Activated CD4-positive, CD25-positive, alpha-beta regulatory T cell treated with anti-CD3 and anti-CD28 coated beads, Interleukin-2, amount 50 U/mL, for 16 hours (primary cell): Measurements from ENCODE around the gene NR2C1.
"Not testable (repeated sequence)": the region's sequence is repeated elsewhere in the genome, so short reads cannot be mapped to it uniquely, and the experiment has no call there.

Experiments used
- DNase-seq: peaks from one replicate; pipeline ENCODE4 v3.0.0-alpha.2; 2020; ENCODE audit warnings: low read depth, low spot score

NR2C1 gene

DNA sequence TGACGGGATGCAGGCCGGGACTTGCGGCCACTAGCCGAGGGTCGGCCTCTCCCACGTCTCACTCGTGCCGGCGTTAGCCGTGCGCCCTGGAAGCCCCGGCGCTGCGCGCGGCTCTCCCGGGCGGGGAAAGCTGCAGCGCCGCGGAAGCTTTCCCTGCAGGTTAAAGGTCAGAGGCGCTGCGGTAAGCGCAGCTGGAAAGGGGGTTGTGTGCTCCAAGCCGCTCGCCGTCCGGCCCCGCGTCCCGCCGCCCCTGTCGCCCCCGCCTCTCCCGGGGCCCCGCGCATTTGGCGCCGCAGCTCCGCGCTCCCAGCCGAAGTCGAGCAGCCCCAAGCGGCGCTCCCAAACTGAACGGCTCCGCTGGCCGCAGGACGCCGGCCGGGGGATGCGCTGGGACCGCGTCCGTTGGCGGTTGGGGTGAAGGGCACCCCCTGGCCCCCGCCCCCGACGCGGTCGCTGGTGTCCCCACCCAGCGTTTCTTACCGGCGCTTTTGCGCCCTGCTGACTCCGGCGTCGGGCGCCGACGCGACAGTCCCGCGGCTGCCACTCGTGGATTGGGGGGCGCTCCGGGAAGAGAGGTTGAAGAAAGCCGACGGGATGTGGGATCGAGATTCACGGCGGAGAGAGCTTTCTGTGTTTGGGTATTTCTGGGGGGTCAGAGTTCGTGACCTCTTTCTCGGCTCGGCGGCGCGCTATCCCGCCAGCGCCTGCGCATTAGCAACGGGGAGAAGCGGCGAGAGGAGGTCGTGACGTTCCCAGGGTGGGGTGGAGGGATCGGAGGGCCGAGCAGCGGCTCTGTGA lies at the start of gene NR2C1:
TSS of gene NR2C1 (minus strand) at position 719 of the 798 bp plus-strand sequence. CDS start 6,234 bp downstream, outside the sequence.
- DNase-seq: peak; percentile 79

- DNase-seq: no peak
Measured at GRCh38 chr12:95118788-95119179, 45.4 kb upstream of the NR2C1 start.

- no peak for DNase-seq
Measured at GRCh38 chr12:95118138-95118787, 44.8 kb upstream of the NR2C1 start.

GRCh38 chr12:95117178-95117599 lies 43.8 kb upstream of the NR2C1 start:
- DNase-seq: peak; percentile 49

- no peak for DNase-seq
Measured at GRCh38 chr12:95116773-95117172, 43.4 kb upstream of the NR2C1 start.

DNA sequence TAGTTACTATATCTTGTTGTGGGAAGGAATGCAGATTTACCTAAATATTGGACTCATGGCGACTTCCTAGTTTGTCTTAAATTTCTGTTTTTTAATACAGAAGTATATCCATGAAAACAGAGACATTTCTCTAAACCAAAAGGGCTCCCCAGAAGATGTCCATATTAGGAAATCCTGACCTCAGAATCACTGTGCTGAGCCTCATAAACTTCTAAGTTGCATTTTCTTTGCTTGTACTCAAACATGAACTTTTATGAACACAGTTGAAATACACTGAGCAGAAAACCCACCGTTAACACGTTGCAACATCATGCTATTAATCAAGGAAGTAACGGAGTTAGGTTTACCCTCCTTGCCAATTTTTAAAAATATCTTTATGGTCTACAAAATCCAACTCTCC lies 42.9 kb upstream of the NR2C1 start:
- no peak for DNase-seq

DNA sequence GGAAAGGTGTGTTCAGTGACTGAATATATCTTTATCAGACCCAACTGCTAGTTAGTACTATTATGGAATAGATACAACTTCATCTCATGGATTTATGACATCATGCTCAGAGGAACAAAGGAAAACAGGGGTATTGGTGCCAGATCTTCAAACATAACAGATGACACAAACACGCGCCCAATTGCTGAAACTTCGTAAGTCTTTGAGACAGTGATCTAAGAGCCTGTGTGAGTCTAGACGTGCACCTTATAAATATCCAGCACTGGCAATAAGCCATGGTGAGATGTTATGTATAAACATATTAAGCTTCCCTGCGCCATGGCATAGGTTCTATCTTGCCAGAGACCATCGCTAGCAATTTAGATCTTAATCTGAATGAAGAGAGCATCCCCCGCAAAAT lies 42.2 kb upstream of the NR2C1 start:
- no peak for DNase-seq

- DNase-seq: no peak
Measured at GRCh38 chr12:95114766-95115405, 41.5 kb upstream of the NR2C1 start.

DNA sequence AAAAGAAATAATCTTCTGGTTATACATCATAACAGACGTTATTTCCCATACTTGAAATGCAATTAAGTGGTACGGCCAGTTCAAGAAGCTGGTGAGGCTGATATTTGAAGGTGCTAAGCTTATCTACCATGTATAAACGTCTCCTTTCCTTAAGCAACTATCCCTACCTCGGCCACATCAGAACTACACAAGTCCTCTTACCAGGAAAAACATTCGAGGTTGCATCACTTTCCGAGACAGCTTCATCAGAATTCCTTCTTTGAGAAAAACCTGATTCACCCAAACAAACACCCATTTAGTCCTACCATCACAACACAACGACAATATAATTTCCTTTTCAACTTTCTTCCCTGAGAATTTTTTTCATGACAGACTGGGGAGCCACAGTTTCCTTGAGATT lies 33.9 kb upstream of the NR2C1 start:
- no peak for DNase-seq

DNA sequence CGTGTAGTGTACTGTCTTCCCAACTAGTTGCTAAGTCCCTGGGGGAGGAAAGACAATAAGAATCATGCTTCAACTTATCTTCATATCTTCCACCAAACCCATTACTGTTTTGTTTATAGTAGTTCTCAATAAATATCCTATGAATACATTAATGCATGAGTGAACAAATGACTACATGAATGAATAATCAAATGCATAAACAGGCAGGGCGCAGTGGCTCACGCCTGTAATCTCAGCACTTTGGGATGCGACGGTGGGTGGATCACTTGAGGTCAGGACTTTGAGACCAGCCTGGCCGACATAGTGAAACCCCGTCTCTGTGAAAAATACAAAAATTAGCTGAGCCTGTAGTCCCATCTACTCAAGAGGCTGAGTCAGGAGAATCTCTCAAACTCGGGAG lies 32.1 kb upstream of the NR2C1 start:
- no peak for DNase-seq

GRCh38 chr12:95104919-95105452 lies 31.6 kb upstream of the NR2C1 start:
- no peak for DNase-seq

DNA sequence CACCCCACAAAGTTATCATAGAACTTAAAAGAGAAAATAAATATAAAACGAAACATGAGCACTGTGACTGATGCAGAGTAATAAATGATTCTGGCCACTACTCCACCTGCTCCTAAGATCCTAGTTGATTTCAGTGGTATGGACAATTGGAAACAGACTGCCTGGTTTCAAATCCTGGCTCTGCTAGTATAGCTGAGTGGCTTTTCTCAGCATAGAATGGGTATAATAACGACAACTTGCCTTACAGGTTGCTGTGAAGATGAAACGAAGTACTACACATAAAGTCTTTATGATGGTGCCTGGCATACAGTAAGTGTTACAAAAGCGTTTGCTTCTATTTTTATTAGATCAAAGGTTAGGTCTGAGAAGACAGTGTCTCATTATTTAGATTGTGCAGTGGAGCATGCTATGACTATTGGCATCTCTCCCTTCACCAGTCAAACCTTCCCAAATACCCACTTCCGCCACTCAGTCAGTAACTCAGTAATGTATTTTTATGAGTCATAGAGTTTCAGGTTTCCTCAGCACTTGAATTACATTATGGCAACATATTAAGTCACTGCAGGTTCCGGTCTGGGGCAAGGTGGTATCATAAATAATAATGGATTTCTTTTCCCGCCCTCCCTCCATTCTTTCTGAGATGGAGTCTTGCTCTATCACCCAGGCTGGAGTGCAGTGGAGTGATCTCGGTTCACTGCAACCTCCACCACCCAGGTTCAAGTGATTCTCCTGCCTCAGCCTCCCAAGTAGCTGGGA lies 29.7 kb upstream of the NR2C1 start:
- DNase-seq: peak; percentile 6

GRCh38 chr12:95101957-95102356 lies 28.5 kb upstream of the NR2C1 start:
- DNase-seq: not testable (repeated sequence)

DNA sequence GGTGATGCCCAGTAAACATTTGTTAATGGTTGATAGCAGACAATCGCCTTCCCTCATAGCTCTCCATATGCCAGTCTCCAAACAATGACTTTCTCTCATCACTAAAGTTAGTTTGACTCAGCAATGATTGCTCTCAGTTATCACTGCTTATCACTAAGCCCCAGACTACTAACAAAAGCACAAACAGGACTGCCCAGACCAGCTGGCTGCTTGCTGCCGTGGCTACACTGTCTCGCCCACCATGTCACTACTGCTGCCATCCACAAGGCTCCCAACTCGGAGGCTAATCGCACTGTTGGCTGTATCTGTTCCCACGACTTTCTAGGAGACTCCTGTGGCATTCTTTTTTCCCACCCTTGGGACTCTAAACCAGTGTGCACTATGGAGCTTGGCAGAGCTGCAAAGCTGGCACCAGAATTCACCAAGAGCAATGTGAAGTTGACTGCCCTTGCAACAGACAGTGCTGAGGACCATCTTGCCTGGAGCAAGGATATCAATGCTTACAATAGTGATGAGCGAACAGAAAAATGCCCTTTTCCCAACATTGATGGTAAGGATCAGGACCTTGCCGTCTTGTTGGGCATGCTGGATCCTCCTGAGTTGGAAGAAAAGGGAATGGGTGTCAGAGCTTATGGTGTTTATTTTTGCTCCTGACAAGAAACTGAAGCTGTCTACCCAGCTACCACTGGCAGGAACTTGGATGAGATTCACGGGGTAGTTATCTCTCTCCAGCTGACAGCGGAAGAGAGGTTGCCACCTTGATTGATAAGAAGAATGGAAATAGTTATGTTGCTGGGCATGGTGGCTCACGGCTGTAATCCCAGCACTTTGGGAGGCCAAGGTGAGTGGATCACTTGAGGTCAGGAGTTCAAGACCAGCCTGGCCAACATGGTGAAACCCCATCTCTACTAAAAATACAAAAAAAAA lies 27.1 kb upstream of the NR2C1 start:
- DNase-seq: no peak

DNA sequence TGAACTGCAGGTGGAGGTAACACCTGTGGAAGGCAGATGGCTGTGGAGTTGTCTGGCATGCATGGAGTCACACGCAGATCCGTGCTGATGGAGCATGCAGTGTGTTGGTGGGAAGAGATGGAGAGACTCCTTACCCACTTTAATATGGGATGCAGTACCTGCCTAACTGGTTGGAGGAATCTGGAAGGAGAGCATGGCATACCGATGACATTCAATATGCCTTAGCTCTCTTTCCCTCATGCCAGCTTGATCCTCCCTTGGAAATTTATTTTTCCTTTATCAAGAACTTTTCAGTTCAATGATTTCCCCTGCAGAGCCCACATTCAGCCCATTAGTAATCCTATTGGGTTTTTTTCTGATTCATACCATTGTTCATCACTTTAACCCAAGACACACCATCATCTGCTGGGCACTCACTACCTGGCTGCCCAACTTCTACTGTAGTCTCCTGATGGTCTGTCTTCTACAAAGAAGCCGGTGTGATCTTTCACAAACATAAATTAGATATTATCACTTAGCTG lies 25.9 kb upstream of the NR2C1 start:
- no peak for DNase-seq

DNA sequence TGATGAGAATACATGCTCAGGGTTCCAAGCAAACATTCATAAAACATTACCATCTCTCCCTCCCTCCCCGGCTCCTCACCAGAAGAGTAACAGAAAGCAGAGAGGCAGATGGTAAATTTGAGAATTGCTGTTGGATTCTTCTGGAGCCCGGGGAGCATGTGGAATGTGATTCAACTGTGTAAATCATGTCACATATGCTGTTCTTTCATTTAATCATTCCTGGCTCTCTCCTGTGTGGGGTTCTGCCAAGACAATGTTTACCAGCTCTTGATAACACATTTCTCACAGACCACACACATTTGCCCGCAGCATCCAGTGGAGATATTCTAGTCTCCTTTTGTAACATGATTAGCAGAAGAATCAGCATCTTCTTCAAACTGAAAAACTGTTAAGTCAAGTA lies 23.4 kb upstream of the NR2C1 start:
- no peak for DNase-seq

DNA sequence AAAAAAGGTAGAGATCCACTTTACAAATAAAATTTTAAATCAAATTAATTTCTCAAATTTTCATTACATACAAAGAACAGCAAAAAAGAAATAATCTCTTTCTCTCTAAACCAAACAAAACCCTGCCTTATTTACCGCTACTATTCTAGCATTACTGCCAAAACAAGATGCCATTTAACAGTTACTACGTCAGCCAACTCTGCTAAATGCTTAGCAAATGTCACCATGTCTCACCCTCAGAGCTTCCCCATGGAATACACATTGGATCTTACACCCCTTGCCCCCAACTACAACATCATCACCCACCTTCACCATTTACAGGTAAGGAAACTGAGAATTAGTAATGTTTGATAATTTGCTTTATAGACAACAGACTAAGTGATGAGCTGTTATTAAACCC lies 23.0 kb upstream of the NR2C1 start:
- DNase-seq: no peak

DNA sequence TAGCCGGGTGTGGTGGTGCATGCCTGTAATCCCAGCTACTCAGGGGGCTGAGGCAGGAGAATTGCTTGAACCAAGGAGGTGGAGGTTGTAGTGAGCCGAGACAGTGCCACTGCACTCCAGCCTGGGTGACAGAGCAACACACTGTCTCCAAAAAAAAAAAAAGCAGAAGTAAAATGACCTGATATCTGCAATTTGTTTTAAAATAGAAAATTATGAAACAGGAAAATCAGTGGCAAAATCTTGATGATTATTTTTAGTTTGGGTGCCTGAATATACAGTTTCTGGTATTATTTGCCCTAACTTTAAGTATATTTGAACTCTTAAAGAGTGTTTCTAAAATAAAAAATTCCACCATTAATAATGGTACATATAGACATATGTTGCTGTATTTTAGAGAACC lies 22.4 kb upstream of the NR2C1 start:
- not testable (repeated sequence) for DNase-seq

GRCh38 chr12:95089462-95089861 lies 16.0 kb upstream of the NR2C1 start:
- no peak for DNase-seq

GRCh38 chr12:95088379-95088778 lies 15.0 kb upstream of the NR2C1 start:
- no peak for DNase-seq
